ENCODE results near the gene SMC1B. TPM values are rescaled to one million over a fixed set of nuclear protein-coding genes. Genes with fewer than 3 reads are reported as not detected.
A peak's percentile ranks its signal among the peaks of the same experiment; 100 is the strongest.
"Not testable (repeated sequence)": the region's sequence is repeated elsewhere in the genome, so short reads cannot be mapped to it uniquely, and the experiment has no call there.

Gene SMC1B
- total RNA-seq, 1 donor from 2014 or later: 0.83 TPM

- intact Hi-C loops (cut with micrococcal nuclease): loop anchor here (1.0 to 2.0 kb wide), 2 partner anchors 9 to 40 kb away; no protein-coding TSS in a partner anchor
- H3K4me1 Mint-ChIP-seq (ENCODE audit: low read depth): peaks cover 37% of the 10 kb centered on the region
- no peak for DNase-seq (ENCODE audit: low spot score)
Observed at GRCh38 chr22:45308957-45309421, 104.4 kb downstream of the SMC1B start.

GRCh38 chr22:45308391-45308956 is 104.9 kb downstream of the SMC1B start:
- Mint-ChIP-seq H3K4me1 (ENCODE audit: low read depth) (peaks cover 35% of the 10 kb centered on the region), H3K9me3 (no peaks in the 10 kb centered on the region)
- intact Hi-C loops (cut with micrococcal nuclease): loop anchor here (2.0 kb wide), 1 partner anchor 40 kb away; no protein-coding TSS in a partner anchor

More at GRCh38 chr22:45308957-45309421, 104.4 kb downstream of the SMC1B start:
- Mint-ChIP-seq H3K9me3 (no peaks in the 10 kb centered on the region), H3K27ac (peak overlapping the region; percentile 93), H3K4me3 (peak overlapping the region; percentile 86), H3K27me3 (ENCODE audit: insufficient read depth) (no peaks in the 10 kb centered on the region), H3K36me3 (ENCODE audit: low read depth) (peaks cover 15% of the 10 kb centered on the region)

GRCh38 chr22:45306139-45306538 is 107.3 kb downstream of the SMC1B start:
- no peak overlapping the region for H3K27ac Mint-ChIP-seq
- no peaks in the 10 kb centered on the region for H3K27me3 Mint-ChIP-seq (ENCODE audit: insufficient read depth)
- DNase-seq (ENCODE audit: low spot score): no peak
- peaks cover 19% of the 10 kb centered on the region for H3K4me1 Mint-ChIP-seq (ENCODE audit: low read depth)
- intact Hi-C loops (cut with micrococcal nuclease): no loop called here
- H3K4me3 Mint-ChIP-seq: no peak overlapping the region
- H3K36me3 Mint-ChIP-seq (ENCODE audit: low read depth): peaks cover 7% of the 10 kb centered on the region
- no peaks in the 10 kb centered on the region for H3K9me3 Mint-ChIP-seq

More at GRCh38 chr22:45308391-45308956, 104.9 kb downstream of the SMC1B start:
- H3K36me3 Mint-ChIP-seq (ENCODE audit: low read depth): peaks cover 15% of the 10 kb centered on the region
- DNase-seq (ENCODE audit: low spot score): no peak
- H3K27ac Mint-ChIP-seq: peak overlapping the region; percentile 93
- peak overlapping the region; percentile 86 for H3K4me3 Mint-ChIP-seq
- H3K27me3 Mint-ChIP-seq (ENCODE audit: insufficient read depth): no peaks in the 10 kb centered on the region

GRCh38 chr22:45305456-45306075 is 107.8 kb downstream of the SMC1B start:
- no peak overlapping the region for H3K27ac Mint-ChIP-seq
- no peaks in the 10 kb centered on the region for H3K27me3 Mint-ChIP-seq (ENCODE audit: insufficient read depth)
- intact Hi-C loops (cut with micrococcal nuclease): no loop called here
- H3K4me3 Mint-ChIP-seq: no peak overlapping the region
- no peak for DNase-seq (ENCODE audit: low spot score)
- no peaks in the 10 kb centered on the region for H3K9me3 Mint-ChIP-seq
- peaks cover 2% of the 10 kb centered on the region for H3K36me3 Mint-ChIP-seq (ENCODE audit: low read depth)
- H3K4me1 Mint-ChIP-seq (ENCODE audit: low read depth): peaks cover 14% of the 10 kb centered on the region

GRCh38 chr22:45304971-45305370 is 108.4 kb downstream of the SMC1B start:
- H3K27ac Mint-ChIP-seq: no peak overlapping the region
- no peaks in the 10 kb centered on the region for H3K36me3 Mint-ChIP-seq (ENCODE audit: low read depth)
- no peaks in the 10 kb centered on the region for H3K9me3 Mint-ChIP-seq
- intact Hi-C loops (cut with micrococcal nuclease): no loop called here
- H3K4me3 Mint-ChIP-seq: no peak overlapping the region
- H3K27me3 Mint-ChIP-seq (ENCODE audit: insufficient read depth): no peaks in the 10 kb centered on the region
- DNase-seq (ENCODE audit: low spot score): no peak
- H3K4me1 Mint-ChIP-seq (ENCODE audit: low read depth): peaks cover 12% of the 10 kb centered on the region

- intact Hi-C loops (cut with micrococcal nuclease): no loop called here
- Mint-ChIP-seq H3K4me1 (ENCODE audit: low read depth) (no peaks in the 10 kb centered on the region), H3K4me3 (no peak overlapping the region), H3K27me3 (ENCODE audit: insufficient read depth) (peaks cover 1% of the 10 kb centered on the region), H3K27ac (no peak overlapping the region), H3K36me3 (ENCODE audit: low read depth) (no peaks in the 10 kb centered on the region), H3K9me3 (no peaks in the 10 kb centered on the region)
- DNase-seq (ENCODE audit: low spot score): no peak
Observed at GRCh38 chr22:45303181-45303580, 110.2 kb downstream of the SMC1B start.

GRCh38 chr22:45302751-45303150 is 110.6 kb downstream of the SMC1B start:
- no peak overlapping the region for H3K4me3 Mint-ChIP-seq
- no peaks in the 10 kb centered on the region for H3K9me3 Mint-ChIP-seq
- H3K27ac Mint-ChIP-seq: no peak overlapping the region
- DNase-seq (ENCODE audit: low spot score): no peak
- H3K36me3 Mint-ChIP-seq (ENCODE audit: low read depth): no peaks in the 10 kb centered on the region
- peaks cover 1% of the 10 kb centered on the region for H3K27me3 Mint-ChIP-seq (ENCODE audit: insufficient read depth)
- no peaks in the 10 kb centered on the region for H3K4me1 Mint-ChIP-seq (ENCODE audit: low read depth)
- intact Hi-C loops (cut with micrococcal nuclease): no loop called here

- DNase-seq (ENCODE audit: low spot score): no peak
- Mint-ChIP-seq H3K4me3 (no peak overlapping the region), H3K9me3 (no peaks in the 10 kb centered on the region), H3K27me3 (ENCODE audit: insufficient read depth) (peaks cover 1% of the 10 kb centered on the region), H3K36me3 (ENCODE audit: low read depth) (no peaks in the 10 kb centered on the region), H3K27ac (no peak overlapping the region), H3K4me1 (ENCODE audit: low read depth) (peaks cover 17% of the 10 kb centered on the region)
- intact Hi-C loops (cut with micrococcal nuclease): no loop called here
Observed at GRCh38 chr22:45298934-45299505, 114.4 kb downstream of the SMC1B start.

GRCh38 chr22:45296628-45297297 is 116.6 kb downstream of the SMC1B start:
- H3K36me3 Mint-ChIP-seq (ENCODE audit: low read depth): no peaks in the 10 kb centered on the region
- H3K27me3 Mint-ChIP-seq (ENCODE audit: insufficient read depth): peaks cover 1% of the 10 kb centered on the region
- H3K4me1 Mint-ChIP-seq (ENCODE audit: low read depth): peaks cover 17% of the 10 kb centered on the region
- H3K9me3 Mint-ChIP-seq: no peaks in the 10 kb centered on the region
- DNase-seq (ENCODE audit: low spot score): peak; percentile 32
- peak overlapping the region; percentile 65 for H3K27ac Mint-ChIP-seq
- intact Hi-C loops (cut with micrococcal nuclease): no loop called here
- H3K4me3 Mint-ChIP-seq: peak overlapping the region; percentile 33

- Mint-ChIP-seq H3K27ac (no peak overlapping the region), H3K27me3 (ENCODE audit: insufficient read depth) (peaks cover 1% of the 10 kb centered on the region), H3K36me3 (ENCODE audit: low read depth) (no peaks in the 10 kb centered on the region), H3K4me3 (no peak overlapping the region), H3K9me3 (no peaks in the 10 kb centered on the region), H3K4me1 (ENCODE audit: low read depth) (peaks cover 17% of the 10 kb centered on the region)
- intact Hi-C loops (cut with micrococcal nuclease): no loop called here
- DNase-seq (ENCODE audit: low spot score): no peak
Observed at GRCh38 chr22:45295492-45295891, 117.9 kb downstream of the SMC1B start.

GRCh38 chr22:45295004-45295403 is 118.4 kb downstream of the SMC1B start:
- H3K27ac Mint-ChIP-seq; H3K9me3 Mint-ChIP-seq; DNase-seq (ENCODE audit: low spot score); H3K4me3 Mint-ChIP-seq; H3K27me3 Mint-ChIP-seq (ENCODE audit: insufficient read depth); intact Hi-C loops (cut with micrococcal nuclease); H3K36me3 Mint-ChIP-seq (ENCODE audit: low read depth): not testable (repeated sequence)
- peaks cover 17% of the 10 kb centered on the region for H3K4me1 Mint-ChIP-seq (ENCODE audit: low read depth)
